ENCODE measurements around the gene RSPH6A. TPM values are rescaled to one million over a fixed set of nuclear protein-coding genes. Genes with fewer than 3 reads are reported as not detected.

The RSPH6A gene
- total RNA-seq, 1 experiment from 2014 or later = 0.39 TPM

DNA sequence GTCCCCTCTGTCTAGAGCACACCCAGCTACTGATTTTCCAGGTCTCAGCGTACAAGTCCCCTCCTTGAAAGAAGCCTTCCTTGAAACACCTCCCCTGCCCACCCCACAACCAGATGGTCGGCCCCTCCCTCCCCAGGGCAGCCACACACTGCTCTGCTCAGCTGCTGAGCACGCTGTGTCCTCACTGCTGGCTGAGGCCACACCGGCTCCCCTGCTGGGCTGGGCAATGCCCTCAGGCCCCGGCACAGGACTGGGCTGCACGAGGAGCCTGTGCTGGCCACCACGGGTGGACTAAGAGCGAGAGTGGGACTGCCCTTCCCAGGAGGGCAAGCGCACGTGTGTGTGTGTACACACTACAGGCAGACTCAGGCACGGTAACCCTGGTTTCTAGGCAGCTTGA lies 11.8 kb upstream of the RSPH6A start:
- peaks cover 74% of the 10 kb centered on the region for H3K36me3 Mint-ChIP-seq
- TF ChIP-seq, protein P1, sequence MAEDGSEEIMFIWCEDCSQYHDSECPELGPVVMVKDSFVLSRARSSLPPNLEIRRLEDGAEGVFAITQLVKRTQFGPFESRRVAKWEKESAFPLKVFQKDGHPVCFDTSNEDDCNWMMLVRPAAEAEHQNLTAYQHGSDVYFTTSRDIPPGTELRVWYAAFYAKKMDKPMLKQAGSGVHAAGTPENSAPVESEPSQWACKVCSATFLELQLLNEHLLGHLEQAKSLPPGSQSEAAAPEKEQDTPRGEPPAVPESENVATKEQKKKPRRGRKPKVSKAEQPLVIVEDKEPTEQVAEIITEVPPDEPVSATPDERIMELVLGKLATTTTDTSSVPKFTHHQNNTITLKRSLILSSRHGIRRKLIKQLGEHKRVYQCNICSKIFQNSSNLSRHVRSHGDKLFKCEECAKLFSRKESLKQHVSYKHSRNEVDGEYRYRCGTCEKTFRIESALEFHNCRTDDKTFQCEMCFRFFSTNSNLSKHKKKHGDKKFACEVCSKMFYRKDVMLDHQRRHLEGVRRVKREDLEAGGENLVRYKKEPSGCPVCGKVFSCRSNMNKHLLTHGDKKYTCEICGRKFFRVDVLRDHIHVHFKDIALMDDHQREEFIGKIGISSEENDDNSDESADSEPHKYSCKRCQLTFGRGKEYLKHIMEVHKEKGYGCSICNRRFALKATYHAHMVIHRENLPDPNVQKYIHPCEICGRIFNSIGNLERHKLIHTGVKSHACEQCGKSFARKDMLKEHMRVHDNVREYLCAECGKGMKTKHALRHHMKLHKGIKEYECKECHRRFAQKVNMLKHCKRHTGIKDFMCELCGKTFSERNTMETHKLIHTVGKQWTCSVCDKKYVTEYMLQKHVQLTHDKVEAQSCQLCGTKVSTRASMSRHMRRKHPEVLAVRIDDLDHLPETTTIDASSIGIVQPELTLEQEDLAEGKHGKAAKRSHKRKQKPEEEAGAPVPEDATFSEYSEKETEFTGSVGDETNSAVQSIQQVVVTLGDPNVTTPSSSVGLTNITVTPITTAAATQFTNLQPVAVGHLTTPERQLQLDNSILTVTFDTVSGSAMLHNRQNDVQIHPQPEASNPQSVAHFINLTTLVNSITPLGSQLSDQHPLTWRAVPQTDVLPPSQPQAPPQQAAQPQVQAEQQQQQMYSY (CRISPR knock-in tag; IDR thresholded peaks at IDR 0.05) = no peak
- TF ChIP-seq TEAD4 (CRISPR knock-in tag; IDR thresholded peaks at IDR 0.05) (no peak), TEAD1 (CRISPR knock-in tag; IDR thresholded peaks at IDR 0.05) (no peak), GTF2I (CRISPR knock-in tag; conservative IDR thresholded peaks at IDR 0.05) (no peak)

DNA sequence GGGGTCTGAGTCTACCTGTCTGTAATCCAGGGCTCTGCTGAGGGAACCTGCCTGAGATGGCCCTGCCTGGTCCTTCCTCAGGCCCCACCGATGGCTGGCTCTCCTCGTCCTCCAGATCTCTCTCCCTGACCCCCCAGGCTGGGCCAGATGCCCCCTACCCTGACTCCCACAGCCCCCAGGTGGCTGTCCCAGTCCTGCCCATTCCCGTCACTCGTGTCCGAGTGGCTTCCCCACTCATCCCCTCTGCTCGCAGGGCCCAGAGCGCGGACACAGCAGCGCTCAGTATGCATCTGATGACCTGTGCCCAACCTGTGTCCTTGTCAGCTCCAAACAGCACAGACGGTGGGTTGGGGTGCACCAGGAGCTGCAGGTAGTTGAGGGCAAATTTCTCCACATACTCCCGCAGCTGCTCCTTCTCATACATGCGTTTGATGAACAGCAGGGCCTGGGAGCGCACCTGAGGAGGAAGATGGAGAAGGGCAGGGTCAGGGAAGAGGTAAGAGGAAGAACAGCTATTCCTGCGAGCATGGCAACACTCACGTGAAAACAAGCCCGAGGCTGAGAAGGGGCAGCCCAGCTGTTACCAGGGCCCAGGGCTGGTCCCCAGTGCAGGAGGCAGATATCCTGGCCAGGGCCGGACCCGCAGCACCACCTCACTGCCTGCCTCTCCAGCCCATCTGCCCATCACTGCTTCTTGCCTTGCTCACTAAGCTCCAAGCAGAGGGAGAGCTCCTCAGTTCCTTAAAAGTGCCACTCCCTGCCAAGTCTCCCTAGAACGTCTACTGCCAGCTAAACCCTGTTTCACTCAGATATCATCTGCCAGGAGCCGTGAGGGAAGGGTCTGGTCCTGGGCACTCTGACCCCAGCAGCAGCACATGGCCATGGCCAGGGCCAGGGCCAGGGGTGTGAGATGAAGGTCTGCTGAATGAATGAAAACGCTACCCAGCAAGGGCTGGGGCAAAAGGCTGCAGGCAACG lies 11.1 kb upstream of the RSPH6A start:
- H3K4me3 Mint-ChIP-seq = no peak overlapping the region
- H3K9me3 Mint-ChIP-seq = no peaks in the 10 kb centered on the region
- DNase-seq (ENCODE audit: low spot score) = no peak
- ATAC-seq = no peak
- H3K36me3 Mint-ChIP-seq = peaks cover 71% of the 10 kb centered on the region
- H3K4me1 Mint-ChIP-seq = peaks cover 2% of the 10 kb centered on the region; the same call in 1 of the 2 replicates
- ChIA-PET POLR2A (no interaction called here), CTCF (interaction anchor here (0.6 to 5.2 kb wide), 3 partner anchors 10 to 971 kb away, joined by 3 to 45 read pairs (median 4); partner anchors contain the start of gene RSPH6A)
- H3K27me3 Mint-ChIP-seq (ENCODE audit: low read depth) = no peaks in the 10 kb centered on the region
- TF ChIP-seq CREB1 (CRISPR knock-in tag; IDR thresholded peaks at IDR 0.05) = no peak
- TF ChIP-seq ZNF232 (CRISPR knock-in tag; IDR thresholded peaks at IDR 0.05) = no peak
- H3K27ac Mint-ChIP-seq = peak overlapping the region; percentile 45; the same call in 1 of the 2 replicates

More for the DNA sequence above, 11.8 kb upstream of the RSPH6A start:
- H3K27ac Mint-ChIP-seq = peak overlapping the region; percentile 58; the same call in 1 of the 2 replicates
- no peaks in the 10 kb centered on the region for H3K4me1 Mint-ChIP-seq
- H3K27me3 Mint-ChIP-seq (ENCODE audit: low read depth) = no peaks in the 10 kb centered on the region
- H3K4me3 Mint-ChIP-seq = no peak overlapping the region
- DNase-seq (ENCODE audit: low spot score) (no peak), ATAC-seq (no peak)
- ChIA-PET POLR2A (no interaction called here), CTCF (interaction anchor here (0.6 to 5.2 kb wide), 3 partner anchors 10 to 86 kb away, joined by 3 to 45 read pairs (median 4); partner anchors contain the start of gene RSPH6A)
- no peaks in the 10 kb centered on the region for H3K9me3 Mint-ChIP-seq

DNA sequence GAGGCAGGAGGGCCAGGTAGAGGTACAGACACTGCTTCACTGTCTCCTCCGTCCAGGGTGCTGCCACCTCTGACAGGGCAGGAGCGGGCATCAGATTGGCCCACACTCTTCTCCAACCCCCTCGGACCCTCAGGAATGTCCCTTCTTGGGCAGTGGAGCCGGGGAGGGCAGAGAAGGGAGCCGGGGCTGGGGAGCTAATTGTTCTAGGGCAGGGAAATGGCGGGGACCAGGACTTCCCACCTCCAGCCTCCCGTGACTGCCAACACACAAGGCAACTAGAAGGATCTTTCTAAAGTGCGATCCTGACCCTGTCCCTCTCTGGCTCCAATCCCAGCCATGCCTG lies 10.1 kb upstream of the RSPH6A start:
- Mint-ChIP-seq H3K36me3 (peaks cover 67% of the 10 kb centered on the region), H3K27ac (no peak overlapping the region), H3K27me3 (ENCODE audit: low read depth) (no peaks in the 10 kb centered on the region), H3K9me3 (no peaks in the 10 kb centered on the region), H3K4me3 (no peak overlapping the region), H3K4me1 (peaks cover 3% of the 10 kb centered on the region; the same call in 1 of the 2 replicates)
- ChIA-PET CTCF (interaction anchor here (0.8 to 5.2 kb wide), 2 partner anchors 9 to 26 kb away, joined by 3 to 45 read pairs; partner anchors contain the start of gene RSPH6A), POLR2A (no interaction called here)
- no peak for TF ChIP-seq KAT7 (CRISPR knock-in tag; IDR thresholded peaks at IDR 0.05; ENCODE audit: borderline replicate concordance)
- no peak for TF ChIP-seq TEAD4 (CRISPR knock-in tag; IDR thresholded peaks at IDR 0.05)
- TF ChIP-seq CREB1 (CRISPR knock-in tag; IDR thresholded peaks at IDR 0.05) = no peak
- TF ChIP-seq, protein P2, sequence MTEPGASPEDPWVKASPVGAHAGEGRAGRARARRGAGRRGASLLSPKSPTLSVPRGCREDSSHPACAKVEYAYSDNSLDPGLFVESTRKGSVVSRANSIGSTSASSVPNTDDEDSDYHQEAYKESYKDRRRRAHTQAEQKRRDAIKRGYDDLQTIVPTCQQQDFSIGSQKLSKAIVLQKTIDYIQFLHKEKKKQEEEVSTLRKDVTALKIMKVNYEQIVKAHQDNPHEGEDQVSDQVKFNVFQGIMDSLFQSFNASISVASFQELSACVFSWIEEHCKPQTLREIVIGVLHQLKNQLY (CRISPR knock-in tag; IDR thresholded peaks at IDR 0.05) = no peak
- TF ChIP-seq, protein P3, sequence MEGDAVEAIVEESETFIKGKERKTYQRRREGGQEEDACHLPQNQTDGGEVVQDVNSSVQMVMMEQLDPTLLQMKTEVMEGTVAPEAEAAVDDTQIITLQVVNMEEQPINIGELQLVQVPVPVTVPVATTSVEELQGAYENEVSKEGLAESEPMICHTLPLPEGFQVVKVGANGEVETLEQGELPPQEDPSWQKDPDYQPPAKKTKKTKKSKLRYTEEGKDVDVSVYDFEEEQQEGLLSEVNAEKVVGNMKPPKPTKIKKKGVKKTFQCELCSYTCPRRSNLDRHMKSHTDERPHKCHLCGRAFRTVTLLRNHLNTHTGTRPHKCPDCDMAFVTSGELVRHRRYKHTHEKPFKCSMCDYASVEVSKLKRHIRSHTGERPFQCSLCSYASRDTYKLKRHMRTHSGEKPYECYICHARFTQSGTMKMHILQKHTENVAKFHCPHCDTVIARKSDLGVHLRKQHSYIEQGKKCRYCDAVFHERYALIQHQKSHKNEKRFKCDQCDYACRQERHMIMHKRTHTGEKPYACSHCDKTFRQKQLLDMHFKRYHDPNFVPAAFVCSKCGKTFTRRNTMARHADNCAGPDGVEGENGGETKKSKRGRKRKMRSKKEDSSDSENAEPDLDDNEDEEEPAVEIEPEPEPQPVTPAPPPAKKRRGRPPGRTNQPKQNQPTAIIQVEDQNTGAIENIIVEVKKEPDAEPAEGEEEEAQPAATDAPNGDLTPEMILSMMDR (IDR thresholded peaks at IDR 0.05) = no peak
- TF ChIP-seq ESRRA (CRISPR knock-in tag; IDR thresholded peaks at IDR 0.05; ENCODE audit: borderline replicate concordance) = no peak
- DNase-seq (ENCODE audit: low spot score) (no peak), ATAC-seq (no peak)

Measured in WTC11 (cell line).